H7 (cell line): ENCODE data around the gene MED12. TPM values are rescaled to one million over a fixed set of nuclear protein-coding genes. Genes with fewer than 3 reads are reported as not detected.

Source experiments
- DNase-seq: peaks from one replicate; pipeline ENCODE4 v3.0.0; 2012
- H3K27me3 ChIP-seq: 2 replicates; pipeline ENCODE4 v1.6.0; 2011; ENCODE audit warnings: mild to moderate bottlenecking, low read length; ENCODE audit not compliant: control insufficient read depth, insufficient read depth
- H3K36me3 ChIP-seq: replicated peaks from 2 replicates; pipeline ENCODE4 v1.5.1; 2011; ENCODE audit warnings: low read length; ENCODE audit not compliant: control insufficient read depth, insufficient read depth
- H3K4me3 ChIP-seq: 2 replicates; pipeline ENCODE4 v1.5.1; 2011; ENCODE audit warnings: low read depth, mild to moderate bottlenecking, control low read depth, low read length, moderate library complexity; ENCODE audit not compliant: insufficient read depth
- total RNA-seq: library from RNA; depleted of rRNA; stranded (reverse); fragments of >200 nt; shearing (Covaris generic); gene quantifications from 2 replicates; pipeline ENCODE4 v1.2.3, GENCODE V29; 2014; rRNA removed

Gene MED12
- 19.0 and 24.1 TPM in 2 replicates for total RNA-seq

DNA sequence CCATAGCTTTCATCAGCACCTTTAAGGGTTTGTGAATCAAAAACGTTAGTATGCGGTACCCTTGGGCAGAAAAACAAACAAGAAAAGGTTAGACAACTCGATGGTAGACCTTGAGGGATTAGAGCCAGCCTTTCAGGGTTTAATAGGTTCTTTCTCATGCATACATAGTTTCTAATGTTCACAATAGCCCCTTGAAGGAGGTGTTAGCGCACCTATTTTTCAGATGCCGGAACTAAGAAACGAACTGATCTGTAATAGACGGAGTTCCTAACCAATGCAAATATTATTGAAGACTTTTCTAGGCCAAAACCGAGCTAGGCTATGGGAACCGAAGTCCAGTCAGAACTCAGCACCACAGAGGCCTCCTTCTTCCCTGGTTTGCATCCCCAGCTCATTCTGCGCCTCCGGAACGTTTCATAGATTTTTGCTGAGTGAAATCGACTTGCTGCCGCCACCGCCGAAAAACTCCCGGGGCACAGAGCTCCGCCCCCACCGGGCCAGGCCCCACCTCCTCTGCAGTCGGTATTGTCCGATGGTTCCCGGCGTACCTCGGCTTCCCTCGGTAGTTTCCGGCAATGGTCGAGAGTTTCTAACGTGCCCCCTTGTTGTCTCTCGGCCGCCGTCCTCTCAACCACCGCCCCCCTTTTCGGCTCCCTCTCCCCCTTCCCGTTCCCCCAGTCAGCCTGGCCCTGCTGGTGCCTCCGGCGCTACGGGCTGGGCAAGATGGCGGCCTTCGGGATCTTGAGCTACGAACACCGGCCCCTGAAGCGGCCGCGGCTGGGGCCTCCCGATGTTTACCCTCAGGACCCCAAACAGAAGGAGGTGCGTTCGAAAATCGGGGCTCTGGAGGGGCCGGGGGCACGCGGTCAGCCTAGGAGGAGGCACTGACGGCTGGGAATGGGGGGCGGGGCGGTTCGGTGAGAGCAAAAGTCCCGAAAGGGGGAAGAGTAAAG lies at the start of gene MED12:
MED12 (plus strand) TSS at position 565 of the 953 bp plus-strand sequence; CDS start at position 724, 159 bp downstream.
- H3K4me3 ChIP-seq = peak within 1 kb of the TSS; percentile 55
- peak; percentile 92 for DNase-seq

DNA sequence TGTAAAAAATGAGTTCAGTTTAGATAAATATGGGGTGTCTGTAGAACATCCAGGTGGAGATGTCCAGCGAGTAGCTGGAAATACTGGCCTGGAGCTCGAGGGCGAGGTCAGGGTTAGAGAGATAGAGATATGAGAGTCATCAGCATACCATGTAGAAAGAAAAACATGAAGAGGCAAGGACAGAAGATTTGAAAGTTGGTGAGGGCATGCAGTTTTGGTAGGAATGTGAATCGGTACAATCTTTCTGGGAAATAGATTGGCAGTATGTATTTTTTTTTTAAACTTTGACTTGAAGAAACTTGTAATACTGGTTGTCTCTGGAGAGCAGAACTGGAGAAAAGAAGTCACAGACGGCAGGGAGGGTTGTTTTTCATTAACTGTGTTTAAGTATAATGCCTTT lies 47.9 kb upstream of the MED12 start:
- no peak for DNase-seq
- no peaks in the 10 kb centered on the region for H3K27me3 ChIP-seq
- no peaks in the 10 kb centered on the region for H3K36me3 ChIP-seq
- no peak overlapping the region for H3K4me3 ChIP-seq

More for the DNA sequence above, at the start of gene MED12:
- peaks cover 1% of the 10 kb centered on the region for H3K36me3 ChIP-seq
- peaks cover 2% of the 10 kb centered on the region; the same call in 1 of the 2 replicates for H3K27me3 ChIP-seq

DNA sequence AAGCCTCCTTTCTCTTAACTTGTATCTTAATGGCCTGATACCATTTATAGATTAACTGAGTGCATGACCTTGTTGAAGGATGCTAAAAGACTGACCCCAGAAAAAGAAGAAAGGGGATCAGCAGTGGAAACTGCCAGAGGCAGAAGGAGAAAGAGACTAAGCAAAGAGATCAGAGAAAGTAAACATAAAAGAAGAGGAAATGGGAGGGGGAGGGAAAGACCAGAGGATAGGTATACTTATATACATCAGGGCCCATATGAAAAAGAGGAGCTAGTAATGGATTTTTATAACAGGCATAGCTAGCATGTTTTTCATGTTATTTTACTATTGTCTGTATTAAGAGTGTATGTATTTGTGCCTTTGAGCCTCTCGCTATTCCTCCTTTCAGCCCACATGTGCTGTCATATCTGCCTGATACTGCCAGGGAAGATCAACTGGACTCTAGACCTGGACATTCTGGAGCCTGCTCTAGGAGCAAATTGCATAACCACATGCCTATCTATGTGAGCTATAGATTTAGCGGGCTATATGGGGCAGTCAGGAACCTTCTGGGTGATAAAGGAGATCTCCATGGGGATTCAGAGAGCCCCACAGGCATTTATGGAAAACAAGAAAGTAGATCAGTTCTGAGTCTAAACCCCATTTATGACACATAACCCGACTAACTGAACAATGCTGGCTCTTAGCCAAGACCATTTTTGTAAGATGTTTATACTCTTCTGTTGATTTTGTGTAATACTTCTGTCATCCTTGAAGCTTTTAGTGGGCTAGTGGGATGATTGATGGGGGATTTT lies 36.9 kb upstream of the MED12 start:
- no peak overlapping the region for H3K4me3 ChIP-seq
- DNase-seq = no peak

DNA sequence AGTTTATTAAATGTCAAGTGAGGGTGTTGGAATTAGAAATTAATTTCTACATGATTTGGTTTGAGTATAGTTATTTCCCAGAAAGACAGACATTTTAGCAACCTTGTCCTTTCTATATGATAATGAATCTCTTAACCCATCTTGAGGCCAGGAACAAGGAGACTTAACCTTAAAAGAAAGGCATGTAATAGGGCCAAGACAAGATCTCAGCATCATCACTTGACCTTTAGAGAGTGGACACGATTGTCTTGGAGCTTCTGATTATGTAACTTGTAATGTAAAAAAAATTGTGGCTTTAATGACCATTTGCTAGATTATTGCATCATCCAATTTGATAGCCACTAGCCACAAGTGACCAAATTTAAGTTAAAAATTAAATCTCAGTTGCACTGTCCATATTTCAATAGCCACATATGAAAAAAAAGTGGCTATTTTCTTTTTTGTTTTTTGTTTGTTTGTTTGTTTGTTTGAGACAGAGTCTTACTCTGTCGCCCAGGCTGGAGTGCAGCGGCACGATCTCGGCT lies 36.2 kb upstream of the MED12 start:
- no peak overlapping the region for H3K4me3 ChIP-seq
- no peaks in the 10 kb centered on the region for H3K27me3 ChIP-seq
- H3K36me3 ChIP-seq = no peaks in the 10 kb centered on the region
- DNase-seq = no peak

More for the DNA sequence above, 36.9 kb upstream of the MED12 start:
- H3K27me3 ChIP-seq = no peaks in the 10 kb centered on the region
- no peaks in the 10 kb centered on the region for H3K36me3 ChIP-seq

DNA sequence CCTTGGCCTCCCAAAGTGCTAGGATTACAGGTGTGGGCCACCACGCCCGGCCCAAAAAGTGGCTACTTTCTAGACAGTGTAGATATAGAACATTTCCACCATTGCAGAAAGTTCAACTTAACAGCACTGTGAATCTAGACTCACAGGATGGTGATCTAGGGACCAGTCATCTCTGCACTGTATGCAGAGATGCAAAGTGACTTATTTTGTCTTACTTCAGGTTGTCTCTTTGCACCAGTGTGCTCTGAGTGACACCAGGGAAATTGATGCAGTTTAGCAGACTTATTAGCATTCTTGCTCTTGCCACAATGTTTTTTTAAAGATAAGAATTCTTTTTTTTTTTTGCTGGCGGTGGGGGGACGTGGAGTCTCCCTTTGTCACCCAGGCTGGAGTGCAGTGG lies 35.6 kb upstream of the MED12 start:
- no peaks in the 10 kb centered on the region for H3K27me3 ChIP-seq
- no peak for DNase-seq
- H3K4me3 ChIP-seq = no peak overlapping the region
- H3K36me3 ChIP-seq = no peaks in the 10 kb centered on the region

DNA sequence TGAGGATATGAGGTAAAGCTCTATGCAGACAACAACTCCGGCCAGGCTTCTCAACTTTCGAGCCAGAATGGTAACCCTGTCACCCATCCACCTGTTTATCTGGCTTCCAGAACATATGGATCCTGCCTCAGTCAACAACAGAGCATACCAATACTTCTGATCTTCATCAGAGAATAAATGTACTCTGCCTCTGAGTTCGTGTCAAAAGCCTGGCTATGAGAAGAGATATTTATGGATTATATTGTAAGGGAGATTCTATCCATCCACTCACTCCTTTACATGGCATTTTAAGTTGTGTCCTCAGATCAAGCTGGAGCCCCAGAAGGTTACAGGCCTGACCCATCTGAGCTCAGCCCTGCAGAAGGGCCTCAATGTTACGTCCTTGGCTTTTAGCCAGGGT lies 32.5 kb upstream of the MED12 start:
- H3K4me3 ChIP-seq = no peak overlapping the region
- DNase-seq = no peak
- H3K27me3 ChIP-seq = no peaks in the 10 kb centered on the region
- no peaks in the 10 kb centered on the region for H3K36me3 ChIP-seq

DNA sequence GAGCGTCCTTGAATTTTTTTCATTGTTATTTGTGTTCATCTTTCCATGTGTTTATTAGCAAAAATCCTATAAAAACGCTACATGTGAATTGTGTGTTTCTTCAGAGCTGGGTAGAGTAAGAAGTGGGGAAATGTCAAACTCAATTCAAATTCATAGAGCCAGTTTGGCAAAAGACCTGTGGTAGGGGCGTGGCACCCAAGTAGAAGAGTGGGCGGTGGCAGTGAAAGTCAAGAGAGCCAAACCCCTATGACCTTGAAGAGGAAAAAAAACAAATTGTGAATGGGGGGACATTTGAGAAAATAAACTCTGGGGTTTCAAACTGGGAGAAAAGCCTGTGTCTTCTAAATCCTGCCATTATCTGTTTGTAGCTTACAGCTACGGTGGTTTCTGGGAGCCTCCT lies 27.1 kb upstream of the MED12 start:
- Histone ChIP-seq H3K27me3 (no peaks in the 10 kb centered on the region), H3K4me3 (no peak overlapping the region), H3K36me3 (no peaks in the 10 kb centered on the region)
- DNase-seq = no peak

DNA sequence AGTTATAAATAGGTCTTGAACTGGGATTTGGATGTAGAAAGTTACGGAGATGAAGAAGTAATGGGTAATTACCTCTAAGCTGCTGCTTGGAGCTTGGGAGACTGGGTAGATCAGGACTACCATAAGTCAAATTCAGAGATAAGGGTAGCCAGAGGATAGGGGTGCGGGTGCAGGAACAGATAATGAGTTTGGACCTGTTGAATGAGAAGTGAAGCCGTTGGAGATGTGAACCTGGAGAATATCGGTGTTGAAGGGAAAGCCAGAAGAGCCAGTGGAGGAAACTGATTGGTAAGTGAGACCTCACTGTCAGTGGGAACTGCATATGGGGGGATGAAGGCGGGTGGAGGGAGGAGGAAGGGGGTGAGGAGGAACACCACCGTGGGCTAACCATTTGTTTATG lies 23.4 kb upstream of the MED12 start:
- Histone ChIP-seq H3K36me3 (no peaks in the 10 kb centered on the region), H3K4me3 (peak overlapping the region; percentile 57), H3K27me3 (peaks cover 1% of the 10 kb centered on the region; the same call in 1 of the 2 replicates)
- peak; percentile 7 for DNase-seq

DNA sequence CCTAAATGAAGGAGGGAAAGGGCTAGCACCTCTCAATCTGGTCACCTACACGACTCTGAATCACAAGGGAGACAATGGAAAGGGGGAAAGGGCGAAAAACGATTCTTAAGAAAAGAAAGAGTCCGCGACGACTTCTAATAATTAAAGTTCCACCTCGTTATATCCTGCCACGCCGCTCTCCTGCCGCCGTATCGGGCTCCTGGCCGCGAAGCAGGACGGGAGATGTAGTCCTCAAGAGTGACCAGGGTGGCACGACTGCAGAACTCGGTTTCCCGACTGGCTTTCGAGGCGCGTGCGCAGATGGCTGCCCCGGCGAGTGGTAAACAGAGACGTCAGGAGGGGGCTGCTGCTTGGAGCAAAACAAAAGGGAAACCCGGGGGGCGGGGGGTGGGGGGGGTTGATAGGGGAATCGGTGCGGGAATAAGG lies 22.8 kb upstream of the MED12 start, which contains the start of gene FOXO4:
FOXO4 (plus strand) TSS at position 297 of the 426 bp plus-strand sequence. CDS start 678 bp downstream, outside the sequence.
- peak within 1 kb of the TSS; percentile 66 for H3K4me3 ChIP-seq
- H3K27me3 ChIP-seq = peaks cover 1% of the 10 kb centered on the region; the same call in 1 of the 2 replicates
- no peak for DNase-seq
- no peaks in the 10 kb centered on the region for H3K36me3 ChIP-seq

DNA sequence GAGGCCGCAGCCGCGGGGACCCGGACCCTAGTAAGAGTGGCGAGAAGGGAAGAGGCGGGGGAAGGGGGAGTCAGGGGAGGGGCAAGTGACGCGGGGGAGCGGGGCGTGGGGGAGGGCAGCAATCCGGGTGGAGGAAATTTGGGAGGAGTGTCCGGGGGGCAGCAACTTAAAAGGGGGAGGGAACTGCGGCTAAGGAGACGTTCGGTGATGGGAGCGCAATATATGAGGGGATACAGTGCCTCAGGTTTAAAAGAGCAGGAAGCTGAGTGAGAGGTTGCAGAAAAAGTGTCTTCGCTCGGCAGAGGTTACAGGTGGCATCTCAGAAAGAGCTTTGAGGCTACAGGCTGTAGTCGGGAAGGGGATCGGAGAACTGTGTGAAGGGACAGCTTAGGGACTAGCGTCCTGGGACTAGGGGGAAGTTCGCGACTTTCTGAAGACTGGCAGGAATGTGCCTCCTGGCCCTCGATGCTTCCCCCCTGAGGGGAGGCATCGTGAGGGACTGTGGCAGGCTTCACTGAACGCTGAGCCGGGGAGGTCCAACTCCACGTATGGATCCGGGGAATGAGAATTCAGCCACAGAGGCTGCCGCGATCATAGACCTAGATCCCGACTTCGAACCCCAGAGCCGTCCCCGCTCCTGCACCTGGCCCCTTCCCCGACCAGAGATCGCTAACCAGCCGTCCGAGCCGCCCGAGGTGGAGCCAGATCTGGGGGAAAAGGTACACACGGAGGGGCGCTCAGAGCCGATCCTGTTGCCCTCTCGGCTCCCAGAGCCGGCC lies 22.2 kb upstream of the MED12 start:
- Histone ChIP-seq H3K27me3 (peaks cover 1% of the 10 kb centered on the region; the same call in 1 of the 2 replicates), H3K36me3 (no peaks in the 10 kb centered on the region), H3K4me3 (peak overlapping the region; percentile 66)
- DNase-seq = peak; percentile 87

DNA sequence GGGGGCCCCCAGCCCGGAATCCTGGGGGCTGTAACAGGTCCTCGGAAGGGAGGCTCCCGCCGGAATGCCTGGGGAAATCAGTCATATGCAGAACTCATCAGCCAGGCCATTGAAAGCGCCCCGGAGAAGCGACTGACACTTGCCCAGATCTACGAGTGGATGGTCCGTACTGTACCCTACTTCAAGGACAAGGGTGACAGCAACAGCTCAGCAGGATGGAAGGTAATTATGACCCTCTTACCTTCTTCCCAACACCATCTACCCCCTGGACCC lies 21.7 kb upstream of the MED12 start:
- H3K27me3 ChIP-seq = peaks cover 1% of the 10 kb centered on the region; the same call in 1 of the 2 replicates
- DNase-seq = no peak
- no peaks in the 10 kb centered on the region; the same call in 1 of the 2 replicates for H3K36me3 ChIP-seq
- peak overlapping the region; percentile 66 for H3K4me3 ChIP-seq

DNA sequence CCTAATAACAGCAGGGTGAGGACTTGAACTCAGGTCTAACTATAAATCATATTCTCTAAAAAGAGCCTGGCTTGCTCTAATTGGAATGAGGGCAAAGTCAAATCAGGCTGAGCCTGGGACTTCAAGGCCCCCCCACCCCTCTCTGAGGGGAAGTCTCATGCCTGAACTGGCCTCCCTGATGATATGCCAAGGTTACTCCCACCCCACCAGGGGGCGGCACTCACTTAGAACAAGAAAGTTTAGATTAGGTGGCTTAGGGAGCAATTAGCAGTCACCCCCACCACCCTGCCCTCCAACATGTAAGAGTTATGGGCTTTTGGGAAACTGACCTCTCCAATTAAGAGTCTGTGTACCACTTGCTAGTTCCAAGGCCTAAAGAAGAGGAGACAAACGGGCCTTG lies 20.1 kb upstream of the MED12 start:
- no peak overlapping the region for H3K4me3 ChIP-seq
- H3K36me3 ChIP-seq = no peaks in the 10 kb centered on the region; the same call in 1 of the 2 replicates
- peaks cover 1% of the 10 kb centered on the region; the same call in 1 of the 2 replicates for H3K27me3 ChIP-seq
- peak; percentile 35 for DNase-seq

DNA sequence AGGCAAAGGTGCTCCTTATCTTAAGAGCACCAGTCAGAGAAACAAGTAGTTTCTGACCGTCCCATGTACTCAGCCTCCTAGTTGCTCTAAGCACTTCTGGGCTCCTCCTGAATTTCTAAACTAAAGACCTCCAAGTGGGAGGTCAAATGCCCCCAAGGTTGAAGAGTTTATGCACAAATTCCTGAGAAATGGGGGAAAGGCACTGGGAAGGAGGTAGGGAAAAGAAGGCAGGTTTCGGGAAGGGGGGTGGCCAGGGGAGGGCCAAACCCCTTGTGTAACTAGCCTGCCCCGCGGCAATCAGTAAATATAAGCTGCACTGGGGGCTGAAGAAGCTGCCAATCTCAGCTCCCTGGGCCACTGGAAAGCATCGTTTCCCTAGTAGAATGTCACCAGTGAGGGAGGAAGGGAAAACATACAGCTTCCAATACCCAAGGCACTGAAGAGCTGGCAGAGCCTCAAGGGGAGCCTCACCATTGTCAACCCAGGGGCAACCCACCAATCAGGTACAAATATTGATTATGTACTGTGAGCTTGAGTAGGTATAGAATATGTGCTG lies 19.4 kb upstream of the MED12 start:
- H3K4me3 ChIP-seq = peak overlapping the region; percentile 19
- peaks cover 1% of the 10 kb centered on the region; the same call in 1 of the 2 replicates for H3K27me3 ChIP-seq

More for the DNA sequence above, 19.4 kb upstream of the MED12 start:
- no peaks in the 10 kb centered on the region; the same call in 1 of the 2 replicates for H3K36me3 ChIP-seq
- peak; percentile 22 for DNase-seq
